ENCODE measurements around the gene FOXA1.

Gene FOXA1

DNA sequence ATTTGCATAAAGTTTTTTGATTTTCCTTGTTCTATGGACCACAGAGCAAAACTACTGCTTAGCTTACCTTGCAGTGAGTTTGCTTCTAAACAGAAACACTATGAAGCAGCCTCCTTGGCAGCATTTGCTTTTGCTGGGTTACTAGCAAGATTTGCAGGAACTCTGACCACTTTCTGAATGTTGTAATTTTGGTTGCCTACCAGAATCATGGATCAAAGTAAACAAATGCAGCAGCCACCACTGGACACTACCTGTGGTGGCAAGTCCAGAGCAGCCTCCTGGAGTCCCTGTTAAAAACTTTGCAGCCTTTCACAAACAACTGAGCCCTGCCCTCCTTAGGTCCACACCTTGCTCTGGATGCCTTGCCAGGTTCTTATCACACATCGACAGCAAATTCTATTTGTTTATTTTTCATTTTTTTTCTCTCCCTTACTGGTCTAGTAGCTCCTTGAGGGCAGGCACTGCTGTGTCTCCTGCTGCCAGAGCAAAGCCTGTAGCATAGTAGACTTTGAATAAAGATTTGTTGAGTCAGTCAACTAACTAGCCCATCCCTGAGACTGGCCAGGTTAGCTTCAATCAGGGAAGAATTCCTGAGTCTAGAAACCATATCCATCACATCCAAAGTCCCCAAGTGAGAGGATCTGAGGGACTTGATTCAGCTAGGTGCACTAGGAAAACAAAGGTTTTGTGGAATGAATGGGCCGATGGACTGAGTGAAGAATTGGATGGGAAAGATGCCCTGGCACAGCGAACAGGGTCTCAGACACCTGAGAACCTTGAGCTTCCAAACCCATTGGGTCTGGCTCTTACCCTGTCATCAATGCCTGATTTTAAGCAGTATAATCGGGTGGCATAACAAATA lies 6.1 kb upstream of the FOXA1 start:
- Histone ChIP-seq H3K9me3 (ENCODE audit: control insufficient read depth, insufficient read depth, low read depth, low read length) (no peaks in the 10 kb centered on the region), H3K4me3 (ENCODE audit: low read depth, low read length) (no peak overlapping the region), H3K36me3 (ENCODE audit: control insufficient read depth in 2 of 2, insufficient read depth in 1 of 2, low read length in 2 of 2) (no peaks in the 10 kb centered on the region), H3K27ac (ENCODE audit: extremely low read depth, low read depth, low read length) (no peak overlapping the region), H3K4me1 (ENCODE audit: control insufficient read depth, insufficient read depth, low read length) (peaks cover 3% of the 10 kb centered on the region; the same call in 1 of the 2 replicates)
- TF ChIP-seq BCL11B (tag by site-specific recombination; IDR thresholded peaks at IDR 0.05; ENCODE audit: low read depth) (no peak), ZNF621 (tag by site-specific recombination; IDR thresholded peaks at IDR 0.05) (no peak), FEZF1 (tag by site-specific recombination; IDR thresholded peaks at IDR 0.05) (no peak), HOXD13 (CRISPR knock-in tag; IDR thresholded peaks at IDR 0.05; ENCODE audit: borderline replicate concordance) (no peak), ZNF658 (tag by site-specific recombination; IDR thresholded peaks at IDR 0.05) (no peak), ZNF404 (tag by site-specific recombination; IDR thresholded peaks at IDR 0.05) (no peak), ZNF664 (tag by site-specific recombination; IDR thresholded peaks at IDR 0.05) (no peak), EGR2 (tag by site-specific recombination; IDR thresholded peaks at IDR 0.05; ENCODE audit: low read depth) (no peak), ZNF391 (tag by site-specific recombination; IDR thresholded peaks at IDR 0.05; ENCODE audit: borderline replicate concordance, low read depth) (no peak), TRIM28 (IDR thresholded peaks at IDR 0.05; ENCODE audit: borderline replicate concordance, low read length) (no peak; the same call in 1 of the 2 replicates), GLIS1 (tag by site-specific recombination; IDR thresholded peaks at IDR 0.05) (no peak), ZNF624 (tag by site-specific recombination; IDR thresholded peaks at IDR 0.05) (no peak)
- TF ChIP-seq, protein P1, sequence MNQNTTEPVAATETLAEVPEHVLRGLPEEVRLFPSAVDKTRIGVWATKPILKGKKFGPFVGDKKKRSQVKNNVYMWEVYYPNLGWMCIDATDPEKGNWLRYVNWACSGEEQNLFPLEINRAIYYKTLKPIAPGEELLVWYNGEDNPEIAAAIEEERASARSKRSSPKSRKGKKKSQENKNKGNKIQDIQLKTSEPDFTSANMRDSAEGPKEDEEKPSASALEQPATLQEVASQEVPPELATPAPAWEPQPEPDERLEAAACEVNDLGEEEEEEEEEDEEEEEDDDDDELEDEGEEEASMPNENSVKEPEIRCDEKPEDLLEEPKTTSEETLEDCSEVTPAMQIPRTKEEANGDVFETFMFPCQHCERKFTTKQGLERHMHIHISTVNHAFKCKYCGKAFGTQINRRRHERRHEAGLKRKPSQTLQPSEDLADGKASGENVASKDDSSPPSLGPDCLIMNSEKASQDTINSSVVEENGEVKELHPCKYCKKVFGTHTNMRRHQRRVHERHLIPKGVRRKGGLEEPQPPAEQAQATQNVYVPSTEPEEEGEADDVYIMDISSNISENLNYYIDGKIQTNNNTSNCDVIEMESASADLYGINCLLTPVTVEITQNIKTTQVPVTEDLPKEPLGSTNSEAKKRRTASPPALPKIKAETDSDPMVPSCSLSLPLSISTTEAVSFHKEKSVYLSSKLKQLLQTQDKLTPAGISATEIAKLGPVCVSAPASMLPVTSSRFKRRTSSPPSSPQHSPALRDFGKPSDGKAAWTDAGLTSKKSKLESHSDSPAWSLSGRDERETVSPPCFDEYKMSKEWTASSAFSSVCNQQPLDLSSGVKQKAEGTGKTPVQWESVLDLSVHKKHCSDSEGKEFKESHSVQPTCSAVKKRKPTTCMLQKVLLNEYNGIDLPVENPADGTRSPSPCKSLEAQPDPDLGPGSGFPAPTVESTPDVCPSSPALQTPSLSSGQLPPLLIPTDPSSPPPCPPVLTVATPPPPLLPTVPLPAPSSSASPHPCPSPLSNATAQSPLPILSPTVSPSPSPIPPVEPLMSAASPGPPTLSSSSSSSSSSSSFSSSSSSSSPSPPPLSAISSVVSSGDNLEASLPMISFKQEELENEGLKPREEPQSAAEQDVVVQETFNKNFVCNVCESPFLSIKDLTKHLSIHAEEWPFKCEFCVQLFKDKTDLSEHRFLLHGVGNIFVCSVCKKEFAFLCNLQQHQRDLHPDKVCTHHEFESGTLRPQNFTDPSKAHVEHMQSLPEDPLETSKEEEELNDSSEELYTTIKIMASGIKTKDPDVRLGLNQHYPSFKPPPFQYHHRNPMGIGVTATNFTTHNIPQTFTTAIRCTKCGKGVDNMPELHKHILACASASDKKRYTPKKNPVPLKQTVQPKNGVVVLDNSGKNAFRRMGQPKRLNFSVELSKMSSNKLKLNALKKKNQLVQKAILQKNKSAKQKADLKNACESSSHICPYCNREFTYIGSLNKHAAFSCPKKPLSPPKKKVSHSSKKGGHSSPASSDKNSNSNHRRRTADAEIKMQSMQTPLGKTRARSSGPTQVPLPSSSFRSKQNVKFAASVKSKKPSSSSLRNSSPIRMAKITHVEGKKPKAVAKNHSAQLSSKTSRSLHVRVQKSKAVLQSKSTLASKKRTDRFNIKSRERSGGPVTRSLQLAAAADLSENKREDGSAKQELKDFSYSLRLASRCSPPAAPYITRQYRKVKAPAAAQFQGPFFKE (tag by site-specific recombination; IDR thresholded peaks at IDR 0.05; ENCODE audit: borderline replicate concordance) = no peak
- CTCF ChIA-PET = interaction anchor here (0.6 to 0.7 kb wide), 3 partner anchors 72 to 405 kb away, joined by 3 read pairs; no protein-coding TSS in a partner anchor
- POLR2A ChIA-PET = no interaction called here

DNA sequence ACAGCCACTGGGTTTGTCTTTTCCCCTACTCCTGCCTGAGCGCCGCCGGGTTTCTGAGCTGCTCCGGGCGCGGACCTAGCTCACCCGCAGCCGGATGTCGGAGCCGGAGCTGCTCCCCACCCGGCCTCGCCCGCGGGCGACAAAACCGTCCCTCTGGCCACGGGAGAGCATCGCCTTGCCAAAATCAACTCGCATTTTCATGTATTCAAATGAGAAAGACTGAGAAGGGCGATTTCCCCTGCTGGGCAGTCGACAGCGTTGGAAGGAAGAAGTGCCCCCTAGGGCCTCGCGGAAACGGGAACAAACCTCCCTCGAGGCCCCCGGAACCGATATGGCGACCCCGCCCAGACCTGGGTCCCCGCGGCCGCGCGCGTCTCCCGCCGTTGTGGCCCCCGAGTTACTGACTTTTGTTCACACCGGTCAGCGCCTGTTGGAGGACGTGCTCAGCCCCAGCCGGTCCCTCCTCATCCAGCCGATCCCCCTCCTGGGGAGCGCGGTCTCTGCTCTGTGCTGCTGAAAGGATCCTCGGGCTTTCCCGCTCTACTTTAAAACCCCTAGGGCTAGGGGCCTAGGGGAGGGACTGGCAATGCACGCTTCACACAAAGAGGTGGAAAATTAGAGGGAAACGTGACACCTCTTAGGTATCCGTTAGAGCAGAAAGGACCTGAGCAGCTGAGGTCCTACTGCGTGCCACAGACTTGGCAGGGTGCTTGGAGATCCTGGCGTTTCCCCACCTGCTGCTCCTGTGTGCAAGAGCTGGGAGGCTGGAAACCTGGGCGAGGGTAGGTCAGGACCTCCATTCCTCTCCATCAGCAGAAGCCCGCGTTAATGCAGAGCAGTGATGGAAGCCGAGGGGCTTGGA lies 4.7 kb upstream of the FOXA1 start:
- Histone ChIP-seq H3K27ac (ENCODE audit: extremely low read depth, low read depth, low read length) (peak overlapping the region; percentile 21; the same call in 1 of the 2 replicates), H3K4me1 (ENCODE audit: control insufficient read depth, insufficient read depth, low read length) (peaks cover 3% of the 10 kb centered on the region; the same call in 1 of the 2 replicates), H3K4me3 (ENCODE audit: low read depth, low read length) (peak overlapping the region; percentile 21), H3K36me3 (ENCODE audit: control insufficient read depth in 2 of 2, insufficient read depth in 1 of 2, low read length in 2 of 2) (no peaks in the 10 kb centered on the region), H3K9me3 (ENCODE audit: control insufficient read depth, insufficient read depth, low read depth, low read length) (no peaks in the 10 kb centered on the region)
- TF ChIP-seq ZNF121 (tag by site-specific recombination; IDR thresholded peaks at IDR 0.05) (no peak), ZBTB21 (tag by site-specific recombination; IDR thresholded peaks at IDR 0.05) (no peak), ZNF610 (tag by site-specific recombination; IDR thresholded peaks at IDR 0.05; ENCODE audit: borderline replicate concordance) (no peak), ZBTB17 (tag by site-specific recombination; IDR thresholded peaks at IDR 0.05) (no peak), ZNF571 (tag by site-specific recombination; IDR thresholded peaks at IDR 0.05) (no peak), ZNF341 (tag by site-specific recombination; IDR thresholded peaks at IDR 0.05; ENCODE audit: low read depth) (no peak)
- TF ChIP-seq, protein P2, sequence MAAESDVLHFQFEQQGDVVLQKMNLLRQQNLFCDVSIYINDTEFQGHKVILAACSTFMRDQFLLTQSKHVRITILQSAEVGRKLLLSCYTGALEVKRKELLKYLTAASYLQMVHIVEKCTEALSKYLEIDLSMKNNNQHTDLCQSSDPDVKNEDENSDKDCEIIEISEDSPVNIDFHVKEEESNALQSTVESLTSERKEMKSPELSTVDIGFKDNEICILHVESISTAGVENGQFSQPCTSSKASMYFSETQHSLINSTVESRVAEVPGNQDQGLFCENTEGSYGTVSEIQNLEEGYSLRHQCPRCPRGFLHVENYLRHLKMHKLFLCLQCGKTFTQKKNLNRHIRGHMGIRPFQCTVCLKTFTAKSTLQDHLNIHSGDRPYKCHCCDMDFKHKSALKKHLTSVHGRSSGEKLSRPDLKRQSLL (tag by site-specific recombination; IDR thresholded peaks at IDR 0.05) = peak; percentile 30; the same call in 1 of the 2 replicates
- TF ChIP-seq, protein P3, sequence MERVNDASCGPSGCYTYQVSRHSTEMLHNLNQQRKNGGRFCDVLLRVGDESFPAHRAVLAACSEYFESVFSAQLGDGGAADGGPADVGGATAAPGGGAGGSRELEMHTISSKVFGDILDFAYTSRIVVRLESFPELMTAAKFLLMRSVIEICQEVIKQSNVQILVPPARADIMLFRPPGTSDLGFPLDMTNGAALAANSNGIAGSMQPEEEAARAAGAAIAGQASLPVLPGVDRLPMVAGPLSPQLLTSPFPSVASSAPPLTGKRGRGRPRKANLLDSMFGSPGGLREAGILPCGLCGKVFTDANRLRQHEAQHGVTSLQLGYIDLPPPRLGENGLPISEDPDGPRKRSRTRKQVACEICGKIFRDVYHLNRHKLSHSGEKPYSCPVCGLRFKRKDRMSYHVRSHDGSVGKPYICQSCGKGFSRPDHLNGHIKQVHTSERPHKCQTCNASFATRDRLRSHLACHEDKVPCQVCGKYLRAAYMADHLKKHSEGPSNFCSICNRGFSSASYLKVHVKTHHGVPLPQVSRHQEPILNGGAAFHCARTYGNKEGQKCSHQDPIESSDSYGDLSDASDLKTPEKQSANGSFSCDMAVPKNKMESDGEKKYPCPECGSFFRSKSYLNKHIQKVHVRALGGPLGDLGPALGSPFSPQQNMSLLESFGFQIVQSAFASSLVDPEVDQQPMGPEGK (tag by site-specific recombination; IDR thresholded peaks at IDR 0.05) = no peak
- TF ChIP-seq, protein P4, sequence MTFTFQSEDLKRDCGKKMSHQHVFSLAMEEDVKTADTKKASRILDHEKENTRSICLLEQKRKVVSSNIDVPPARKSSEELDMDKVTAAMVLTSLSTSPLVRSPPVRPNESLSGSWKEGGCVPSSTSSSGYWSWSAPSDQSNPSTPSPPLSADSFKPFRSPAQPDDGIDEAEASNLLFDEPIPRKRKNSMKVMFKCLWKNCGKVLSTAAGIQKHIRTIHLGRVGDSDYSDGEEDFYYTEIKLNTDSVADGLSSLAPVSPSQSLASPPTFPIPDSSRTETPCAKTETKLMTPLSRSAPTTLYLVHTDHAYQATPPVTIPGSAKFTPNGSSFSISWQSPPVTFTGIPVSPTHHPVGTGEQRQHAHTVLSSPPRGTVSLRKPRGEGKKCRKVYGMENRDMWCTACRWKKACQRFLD (tag by site-specific recombination; IDR thresholded peaks at IDR 0.05) = no peak
- ChIA-PET CTCF (interaction anchor here (0.6 kb wide), 2 partner anchors 71 to 971 kb away, joined by 3 to 4 read pairs; no protein-coding TSS in a partner anchor), POLR2A (no interaction called here)
